HCT116 (cell line): Measurements from ENCODE around the gene DYNLT1.

Experiments used
- CBX3 ChIP-seq: IDR thresholded peaks from 2 replicates; pipeline ENCODE4 v1.6.1; 2012; ENCODE audit warnings: low read depth
- CTCF ChIP-seq, 3 experiments: fragments of 200-600 bp in 1 of 3; sonication (generic) in 1 of 3; IDR thresholded peaks in 2 of 3; conservative IDR thresholded peaks in 1 of 3; 2 replicates each; pipeline ENCODE4 v1.5.1; 2012 to 2017; ENCODE audit warnings: low read depth in 2 of 3, low read length in 2 of 3, antibody characterized with exemption in 1 of 3, borderline replicate concordance in 1 of 3, control low read depth in 1 of 3, mild to moderate bottlenecking in 1 of 3, mixed read lengths in 1 of 3, mixed run types in 1 of 3, moderate library complexity in 1 of 3; ENCODE audit not compliant: insufficient read depth in 1 of 3
- EZH2 ChIP-seq: fragments of 200-600 bp; sonication (generic); IDR thresholded peaks from 2 replicates; pipeline ENCODE4 v1.6.1; 2017; ENCODE audit warnings: antibody characterized with exemption, mixed run types
- EZH2phosphoT487 ChIP-seq: fragments of 200-600 bp; IDR thresholded peaks from 2 replicates; pipeline ENCODE4 v1.6.1; 2018; ENCODE audit warnings: antibody characterized with exemption, borderline replicate concordance
- JUND ChIP-seq: IDR thresholded peaks from 2 replicates; pipeline ENCODE4 v1.6.1; 2012
- MAX ChIP-seq: IDR thresholded peaks from 2 replicates; pipeline ENCODE4 v1.6.1; 2012
- POLR2A ChIP-seq: IDR thresholded peaks from 2 replicates; pipeline ENCODE4 v1.7.0; 2011; ENCODE audit warnings: borderline replicate concordance; ENCODE audit not compliant: insufficient read depth, insufficient read length; ENCODE audit errors: extremely low read depth
- POLR2AphosphoS5 ChIP-seq: IDR thresholded peaks from 2 replicates; pipeline ENCODE4 v1.6.1; 2011; ENCODE audit warnings: mild to moderate bottlenecking, low read depth, low read length, moderate library complexity
- RAD21 ChIP-seq: IDR thresholded peaks from 2 replicates; pipeline ENCODE4 v1.6.1; 2012; ENCODE audit warnings: low read depth, mild to moderate bottlenecking
- REST ChIP-seq: IDR thresholded peaks from 2 replicates; pipeline ENCODE4 v1.6.1; 2012; ENCODE audit warnings: low read depth
- TCF7L2 ChIP-seq: IDR thresholded peaks from 2 replicates; pipeline ENCODE4 v1.7.0; 2011; ENCODE audit warnings: borderline replicate concordance, inconsistent platforms; ENCODE audit not compliant: insufficient read depth, insufficient read length; ENCODE audit errors: extremely low read depth
- YY1 ChIP-seq: IDR thresholded peaks from 2 replicates; pipeline ENCODE4 v1.6.1; 2011; ENCODE audit warnings: low read length, low read depth, moderate library complexity, mild to moderate bottlenecking; ENCODE audit not compliant: insufficient replicate concordance; ENCODE audit errors: extremely low read depth
- ZBTB33 ChIP-seq: IDR thresholded peaks from 2 replicates; pipeline ENCODE4 v1.6.1; 2011; ENCODE audit warnings: mild to moderate bottlenecking, low read length, moderate library complexity; ENCODE audit not compliant: insufficient replicate concordance; ENCODE audit errors: extremely low read depth
- ZFX ChIP-seq: fragments of 450-650 bp; IDR thresholded peaks from 2 replicates; pipeline ENCODE4 v1.6.1; 2017

- TF ChIP-seq ZFX (no peak), CTCF (IDR thresholded peaks at IDR 0.05 in 2 of 3, conservative IDR thresholded peaks at IDR 0.05 in 1 of 3; ENCODE audit: borderline replicate concordance in 1 of 3, insufficient read depth in 1 of 3, low read depth in 2 of 3, low read length in 2 of 3) (no peak), TCF7L2 (no peak), REST (no peak), POLR2A (no peak), RAD21 (no peak), YY1 (no peak), ZBTB33 (no peak), EZH2phosphoT487 (no peak), CBX3 (no peak), MAX (no peak), EZH2 (no peak), JUND (no peak), POLR2AphosphoS5 (no peak)
Observed at GRCh38 chr6:158667360-158667981, 22.9 kb upstream of the DYNLT1 start.
